Adrenal gland (tissue), 12 donors: Measurements from ENCODE around the gene LCAT. TPM values are rescaled to one million over a fixed set of nuclear protein-coding genes. Genes with fewer than 3 reads are reported as not detected.

ENCODE experiments used
- DNase-seq, 7 donors: peaks; one replicate each; pipeline ENCODE4 v3.0.0-alpha.2; 2019 to 2020
- H3K27ac ChIP-seq, 5 donors: fragments of 200-600 bp; sonication (generic) in 4 of 5; 1 replicate in 3 of 5; 2 replicates in 2 of 5; pipeline versions ENCODE4 v1.5.1 to v1.8.0; 2016 to 2020; ENCODE audit warnings: mild to moderate bottlenecking in 1 of 5
- H3K27me3 ChIP-seq: fragments of 200-600 bp; 2 replicates; pipeline ENCODE4 v1.8.0; 2021
- H3K36me3 ChIP-seq, 2 donors: fragments of 200-600 bp; replicated peaks in 1 of 2; 1 replicate in 1 of 2; 2 replicates in 1 of 2; pipeline versions ENCODE4 v1.5.1 to v1.8.0; 2018 to 2022
- H3K4me1 ChIP-seq, 2 donors: fragments of 200-600 bp; replicated peaks in 1 of 2; 1 replicate in 1 of 2; 2 replicates in 1 of 2; pipeline versions ENCODE4 v1.5.1 to v1.8.0; 2018 to 2021
- H3K4me3 ChIP-seq, 4 donors: fragments of 200-600 bp; sonication (generic) in 3 of 4; one replicate each; pipeline ENCODE4 v1.5.1; 2016 to 2018
- H3K9me3 ChIP-seq, 3 donors: fragments of 200-600 bp; sonication (generic) in 1 of 3; replicated peaks in 1 of 3; 1 replicate in 2 of 3; 2 replicates in 1 of 3; pipeline versions ENCODE4 v1.5.1 to v1.8.0; 2016 to 2021
- POLR2A ChIP-seq, 2 donors: fragments of 450-650 bp; IDR thresholded peaks; one replicate each; pipeline ENCODE4 v1.6.1; 2017; ENCODE audit warnings: antibody characterized with exemption in 2 of 2, mild to moderate bottlenecking in 2 of 2, moderate library complexity in 1 of 2
- WGBS, 4 donors: extraction: QIAGEN DNeasy Blood & Tissue Kit in 2 of 4; methylation state at CpG; one replicate each; pipeline versions ENCODE4 v1.1.5 to v1.1.7; 2013 to 2017; 5-methylcytosine and 5-hydroxymethylcytosine counted together
- intact Hi-C, 2 donors: fragments of 100-400 bp; cut with DNase I; formaldehyde crosslinking; loops; one replicate each; pipeline versions ENCODE4 v1.14.1 to v1.15.0; 2022 to 2023
- polyA plus RNA-seq, 3 donors: library from polyadenylated mRNA; stranded (reverse); fragments of 200-250 nt in 2 of 3; fragments of 350-450 nt in 1 of 3; fragmentation: Illumina TruSeq in 1 of 3; extraction: RNeasy Lipid Tissue Mini Kit (QIAGEN cat#74804) in 1 of 3; gene quantifications; one replicate each; pipeline ENCODE4 v1.2.3, GENCODE V29; 2013 to 2014
- total RNA-seq, 9 donors: library from RNA; depleted of rRNA in 4 of 9; stranded (reverse); fragments of >200 nt in 4 of 9; fragments of 120-200 nt in 1 of 9; fragmentation: NEBNext Ultra II Directional in 1 of 9; extraction: Animal tissue kit (Norgen Biotek cat#: 25700) in 1 of 9; gene quantifications; one replicate each; pipeline versions ENCODE4 v1.1.0 to v1.2.4, GENCODE V29; 2013 to 2023
- TF ChIP-seq, protein P1 (sequence below), 6 experiments: fragments of 450-650 bp in 4 of 6; fragments of 200-600 bp in 2 of 6; sonication (generic) in 1 of 6; IDR thresholded peaks; 1 replicate in 5 of 6; 2 replicates in 1 of 6; pipeline versions ENCODE4 v1.5.1 to v1.8.0; 2016 to 2021; ENCODE audit warnings: antibody characterized with exemption in 6 of 6, mild to moderate bottlenecking in 2 of 6, moderate library complexity in 1 of 6
- donor health status: healthy with polysubstance abuse.
- donor health status: Bipolar disorder and iron deficiency.
- donor health status: DM: yes; HTN: yes; CAD: no.
- donor health status: DM: no; HTN: no; CAD: no.
- donor health status: DM: no; HTN: no; CAD: no.
- donor health status: DM: yes; HTN: yes; CAD: no.

The LCAT gene
- total and polyA plus RNA-seq, 12 donors: 3.0 to 240 (median 12.6) TPM

DNA sequence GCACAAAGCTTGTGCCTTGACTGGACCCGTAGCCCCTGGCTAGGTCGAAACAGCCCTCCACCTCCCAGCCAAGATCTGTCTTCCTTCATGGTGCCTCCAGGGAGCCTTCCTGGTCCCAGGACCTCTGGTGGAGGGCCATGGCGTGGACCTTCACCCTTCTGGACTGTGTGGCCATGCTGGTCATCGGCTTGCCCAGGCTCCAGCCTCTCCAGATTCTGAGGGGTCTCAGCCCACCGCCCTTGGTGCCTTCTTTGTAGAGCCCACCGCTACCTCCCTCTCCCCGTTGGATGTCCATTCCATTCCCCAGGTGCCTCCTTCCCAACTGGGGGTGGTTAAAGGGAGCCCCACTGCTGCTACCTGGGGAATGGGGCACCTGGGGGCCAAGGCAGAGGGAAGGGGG is 15.8 kb downstream of the LCAT start:
- Histone ChIP-seq H3K4me1 (peaks cover 0 to 8% of the 10 kb centered on the region in 2 donors), H3K9me3 (no peaks in the 10 kb centered on the region), H3K27me3 (no peaks in the 10 kb centered on the region), H3K27ac (no peak overlapping the region), H3K36me3 (peaks cover 0 to 13% of the 10 kb centered on the region in 2 donors), H3K4me3 (no peak overlapping the region)
- DNase-seq: no peak
- WGBS, 4 donors: 50 to 82% (median 70%) methylated on average over 2 to 7 of the region's 7 CpGs
- intact Hi-C loops: loop anchor here (5.0 to 10.0 kb wide), 4 partner anchors 46 to 256 kb away; partner anchors contain the start of gene NRN1L (in 2 of the 2)
- TF ChIP-seq, protein P1, sequence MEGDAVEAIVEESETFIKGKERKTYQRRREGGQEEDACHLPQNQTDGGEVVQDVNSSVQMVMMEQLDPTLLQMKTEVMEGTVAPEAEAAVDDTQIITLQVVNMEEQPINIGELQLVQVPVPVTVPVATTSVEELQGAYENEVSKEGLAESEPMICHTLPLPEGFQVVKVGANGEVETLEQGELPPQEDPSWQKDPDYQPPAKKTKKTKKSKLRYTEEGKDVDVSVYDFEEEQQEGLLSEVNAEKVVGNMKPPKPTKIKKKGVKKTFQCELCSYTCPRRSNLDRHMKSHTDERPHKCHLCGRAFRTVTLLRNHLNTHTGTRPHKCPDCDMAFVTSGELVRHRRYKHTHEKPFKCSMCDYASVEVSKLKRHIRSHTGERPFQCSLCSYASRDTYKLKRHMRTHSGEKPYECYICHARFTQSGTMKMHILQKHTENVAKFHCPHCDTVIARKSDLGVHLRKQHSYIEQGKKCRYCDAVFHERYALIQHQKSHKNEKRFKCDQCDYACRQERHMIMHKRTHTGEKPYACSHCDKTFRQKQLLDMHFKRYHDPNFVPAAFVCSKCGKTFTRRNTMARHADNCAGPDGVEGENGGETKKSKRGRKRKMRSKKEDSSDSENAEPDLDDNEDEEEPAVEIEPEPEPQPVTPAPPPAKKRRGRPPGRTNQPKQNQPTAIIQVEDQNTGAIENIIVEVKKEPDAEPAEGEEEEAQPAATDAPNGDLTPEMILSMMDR (IDR thresholded peaks at IDR 0.05): no peak
- no peak for TF ChIP-seq POLR2A (IDR thresholded peaks at IDR 0.05)

DNA sequence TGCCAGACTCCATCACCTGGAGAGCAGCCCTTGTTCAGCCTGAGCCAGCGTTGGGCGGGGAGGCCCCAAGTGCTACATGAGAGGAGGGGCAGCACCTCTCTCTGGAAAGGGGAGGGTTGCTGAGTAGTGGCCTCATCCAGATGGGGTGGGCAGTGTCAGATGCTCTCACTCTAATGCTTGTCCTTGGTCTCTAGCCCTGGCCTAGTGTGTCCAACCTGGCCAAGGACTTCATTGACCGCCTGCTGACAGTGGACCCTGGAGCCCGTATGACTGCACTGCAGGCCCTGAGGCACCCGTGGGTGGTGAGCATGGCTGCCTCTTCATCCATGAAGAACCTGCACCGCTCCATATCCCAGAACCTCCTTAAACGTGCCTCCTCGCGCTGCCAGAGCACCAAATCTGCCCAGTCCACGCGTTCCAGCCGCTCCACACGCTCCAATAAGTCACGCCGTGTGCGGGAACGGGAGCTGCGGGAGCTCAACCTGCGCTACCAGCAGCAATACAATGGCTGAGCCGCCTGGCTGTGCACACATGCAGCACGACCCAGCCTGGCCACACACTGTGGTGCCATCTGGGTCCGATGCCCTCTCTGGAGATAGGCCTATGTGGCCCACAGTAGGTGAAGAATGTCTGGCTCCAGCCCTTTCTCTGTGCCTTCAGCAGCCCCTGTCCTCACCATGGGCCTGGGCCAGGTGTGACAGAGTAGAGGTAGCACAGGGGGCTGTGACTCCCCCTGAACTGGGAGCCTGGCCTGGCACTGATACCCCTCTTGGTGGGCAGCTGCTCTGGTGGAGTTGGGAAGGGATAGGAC is 16.6 kb downstream of the LCAT start:
- peak overlapping the region in 1 of 5 donors; percentile 73 for H3K27ac ChIP-seq
- H3K9me3 ChIP-seq: no peaks in the 10 kb centered on the region
- TF ChIP-seq, protein P1 (IDR thresholded peaks at IDR 0.05): no peak
- no peak for TF ChIP-seq POLR2A (IDR thresholded peaks at IDR 0.05)
- H3K4me1 ChIP-seq: peaks cover 0 to 8% of the 10 kb centered on the region in 2 donors
- DNase-seq: peak in 1 of 7 donors; percentile 51
- H3K27me3 ChIP-seq: no peaks in the 10 kb centered on the region
- intact Hi-C loops: loop anchor here (5.0 to 10.0 kb wide), 4 partner anchors 45 to 255 kb away; partner anchors contain the start of gene NRN1L (in 2 of the 2)
- H3K36me3 ChIP-seq: peaks cover 0 to 13% of the 10 kb centered on the region in 2 donors
- 85 to 90% (median 87%) methylated on average over 15 to 22 of the region's 22 CpGs for WGBS, 4 donors
- no peak overlapping the region for H3K4me3 ChIP-seq

DNA sequence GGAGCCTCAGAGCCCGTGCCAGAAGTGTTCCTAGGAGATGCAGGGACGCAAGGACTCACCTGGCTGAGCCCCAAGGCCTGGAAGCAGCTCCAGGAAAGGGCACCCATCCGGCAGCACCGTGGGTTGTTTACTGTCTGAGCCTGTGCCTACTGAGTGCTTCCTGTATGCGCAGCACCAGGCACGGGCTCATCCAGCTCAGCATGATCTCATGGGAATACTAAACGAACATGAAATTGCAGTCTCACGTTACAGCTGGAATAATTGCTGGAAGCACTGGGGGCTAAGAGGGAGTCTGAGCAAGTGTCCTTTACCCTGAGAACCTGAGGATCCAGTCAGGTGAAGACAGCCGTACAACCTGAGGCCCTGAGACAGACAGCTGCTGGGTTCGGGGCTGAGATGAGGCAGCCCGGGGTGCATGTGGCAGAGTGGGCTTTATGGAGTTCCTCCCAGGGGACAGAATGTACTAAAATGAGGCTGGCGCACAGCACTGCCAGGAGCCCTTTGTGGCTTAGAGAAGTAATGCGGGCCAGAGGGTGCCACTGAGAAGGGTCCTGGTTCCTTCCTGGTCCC is 17.7 kb downstream of the LCAT start:
- TF ChIP-seq POLR2A (IDR thresholded peaks at IDR 0.05): no peak
- TF ChIP-seq, protein P1 (IDR thresholded peaks at IDR 0.05): no peak
- no peaks in the 10 kb centered on the region for H3K27me3 ChIP-seq
- WGBS, 4 donors: 59 to 73% (median 60%) methylated on average over 7 to 13 of the region's 13 CpGs
- H3K4me3 ChIP-seq: no peak overlapping the region
- peak in 1 of 7 donors; percentile 73 for DNase-seq
- H3K36me3 ChIP-seq: peaks cover 0 to 13% of the 10 kb centered on the region in 2 donors
- H3K27ac ChIP-seq: peak overlapping the region in 2 of 5 donors; percentile 71 to 73
- intact Hi-C loops: loop anchor here (5.0 to 10.0 kb wide), 4 partner anchors 44 to 254 kb away; partner anchors contain the start of gene NRN1L (in 2 of the 2)
- H3K9me3 ChIP-seq: no peaks in the 10 kb centered on the region
- peaks cover 0 to 8% of the 10 kb centered on the region in 2 donors for H3K4me1 ChIP-seq
